Panc1 (cell line): ENCODE results near the gene PRCD. TPM values are rescaled to one million over a fixed set of nuclear protein-coding genes. Genes with fewer than 3 reads are reported as not detected.

Experiments
- ATAC-seq: fragments of 200-7000 bp; cut with Tn5 transposase; 2 replicates; pipeline ENCODE4 v1.9.1; 2020; ENCODE audit warnings: mild to moderate bottlenecking, moderate library complexity
- BruUV-seq: library from RNA; stranded (reverse); fragments of 400-500 nt; replicated peaks from 2 replicates; lab custom pipeline; 2021; lab: Mats Ljungman, UMichigan
- CTCF ChIA-PET: fragments of 300-600 bp; sonication (Branson Sonifier 250); formaldehyde crosslinking; loops from one replicate; lab custom pipeline; 2022; ENCODE audit warnings: antibody characterized with exemption; lab: Charles Lee
- POLR2A ChIA-PET: fragments of 300-600 bp; sonication (Branson Sonifier 250); formaldehyde crosslinking; loops from one replicate; lab custom pipeline; 2022; ENCODE audit warnings: antibody characterized with exemption; lab: Charles Lee
- DNase-seq: peaks from one replicate; pipeline ENCODE4 v3.0.0-alpha.2; 2010; ENCODE audit warnings: low read depth, low spot score
- H3K27ac ChIP-seq: 2 replicates; pipeline ENCODE4 v1.5.1; 2011; ENCODE audit warnings: mild to moderate bottlenecking, low read length, inconsistent platforms
- H3K27me3 ChIP-seq: fragments of 200-500 bp; sonication (Bioruptor generic); 2 replicates; pipeline ENCODE4 v1.6.0; 2014; ENCODE audit warnings: low read length, inconsistent platforms; ENCODE audit not compliant: control insufficient read depth, insufficient read depth
- H3K36me3 ChIP-seq: fragments of 200-500 bp; sonication (Bioruptor generic); 2 replicates; pipeline ENCODE4 v1.5.1; 2014; ENCODE audit warnings: inconsistent platforms, mild to moderate bottlenecking, low read length, moderate library complexity; ENCODE audit not compliant: control insufficient read depth, insufficient read depth
- H3K4me1 ChIP-seq: 2 replicates; pipeline ENCODE4 v1.5.1; 2011; ENCODE audit warnings: inconsistent platforms, mild to moderate bottlenecking, low read length, moderate library complexity; ENCODE audit not compliant: control insufficient read depth, insufficient read depth
- H3K4me3 ChIP-seq, 2 experiments: 2 replicates each; pipeline ENCODE4 v1.5.1; 2011 to 2012; ENCODE audit warnings: low read depth in 2 of 2, low read length in 2 of 2, mild to moderate bottlenecking in 2 of 2, inconsistent platforms in 1 of 2, moderate library complexity in 1 of 2
- H3K9me3 ChIP-seq: fragments of 200-500 bp; sonication (Bioruptor generic); 2 replicates; pipeline ENCODE4 v1.5.1; 2014; ENCODE audit warnings: low read depth, mild to moderate bottlenecking, inconsistent platforms, low read length, moderate library complexity; ENCODE audit not compliant: control insufficient read depth, insufficient read depth
- CTCF ChIP-seq: fragments of 450-650 bp; IDR thresholded peaks from 2 replicates; pipeline ENCODE4 v1.5.1; 2017; ENCODE audit warnings: mild to moderate bottlenecking
- POLR2AphosphoS5 ChIP-seq: IDR thresholded peaks from 2 replicates; pipeline ENCODE4 v1.6.1; 2012; ENCODE audit warnings: mild to moderate bottlenecking, low read depth, low read length, moderate library complexity
- REST ChIP-seq, 2 experiments: IDR thresholded peaks; 2 replicates each; pipeline ENCODE4 v1.6.1; 2011 to 2012; ENCODE audit warnings: low read depth in 2 of 2, control low read depth in 1 of 2, low read length in 1 of 2, mild to moderate bottlenecking in 1 of 2, moderate library complexity in 1 of 2; ENCODE audit not compliant: insufficient read depth in 1 of 2
- SIN3A ChIP-seq: IDR thresholded peaks from 2 replicates; pipeline ENCODE4 v1.6.1; 2012; ENCODE audit warnings: low read depth, mild to moderate bottlenecking, low read length, moderate library complexity, borderline replicate concordance; ENCODE audit not compliant: insufficient read depth
- TCF7L2 ChIP-seq: IDR thresholded peaks from 2 replicates; pipeline ENCODE4 v1.6.1; 2011; ENCODE audit warnings: mild to moderate bottlenecking, low read depth, low read length, inconsistent platforms
- in situ Hi-C: cut with HindIII; loops from 2 replicates; pipeline ENCODE4 v1.10.0; 2016; ENCODE audit warnings: low sequenced_read_pairs, low pct_unique_long_range_greater_than_20kb
- intact Hi-C: fragments of 100-400 bp; cut with micrococcal nuclease; formaldehyde crosslinking; loops from one replicate; pipeline ENCODE4 v1.10.0; 2022; ENCODE audit not compliant: unreplicated experiment
- total RNA-seq: library from RNA; stranded (reverse); gene quantifications from one replicate; pipeline ENCODE4 v1.2.1, GENCODE V29; 2021; ENCODE audit not compliant: unreplicated experiment

The PRCD gene
- total RNA-seq, 1 experiment from 2014 or later, result 0.54 TPM

GRCh38 chr17:76528528-76529223 lies 11.2 kb upstream of the PRCD start:
- POLR2A ChIA-PET, result interaction anchor here (0.8 kb wide), 1 partner anchor 14 kb away, joined by 4 read pairs; no protein-coding TSS in a partner anchor
- intact Hi-C loops, result no loop called here

More at GRCh38 chr17:76528528-76529223, 11.2 kb upstream of the PRCD start:
- no peaks in the 10 kb centered on the region for H3K27me3 ChIP-seq
- CTCF ChIA-PET, result interaction anchor here (0.5 to 2.4 kb wide), 9 partner anchors 12 to 201 kb away, joined by 3 to 11 read pairs (median 5); partner anchors contain the start of gene PRCD
- peaks cover 41% of the 10 kb centered on the region for H3K4me1 ChIP-seq
- H3K4me3 ChIP-seq, result no peak overlapping the region
- peak overlapping the region; percentile 67 for H3K27ac ChIP-seq
- TF ChIP-seq POLR2AphosphoS5 (no peak), SIN3A (no peak), REST (IDR thresholded peaks at IDR 0.05; ENCODE audit: insufficient read depth in 1 of 2, low read depth in 2 of 2, low read length in 1 of 2) (no peak), CTCF (no peak), TCF7L2 (no peak)
- BruUV-seq, result no TSS peak
- DNase-seq (no peak), ATAC-seq (no peak)
- in situ Hi-C loops, result no loop called here
- no peaks in the 10 kb centered on the region for H3K36me3 ChIP-seq
- H3K9me3 ChIP-seq, result no peaks in the 10 kb centered on the region
